B cell (primary cell): Measurements from ENCODE around the gene OLIG2. TPM values are rescaled to one million over a fixed set of nuclear protein-coding genes. Genes with fewer than 3 reads are reported as not detected.

ENCODE experiments used
- ATAC-seq: fragments of 200-7000 bp; cut with Tn5 transposase; one replicate; pipeline ENCODE4 v1.10.0; 2021; ENCODE audit warnings: low read depth, mild to moderate bottlenecking, moderate number of reproducible peaks, moderate library complexity
- CTCF ChIA-PET: fragments of 350-600 bp; sonication (Branson Sonifier 250); formaldehyde crosslinking; loops from one replicate; lab custom pipeline; 2021; ENCODE audit warnings: antibody characterized with exemption, inconsistent platforms; lab: Charles Lee
- POLR2A ChIA-PET: fragments of 350-600 bp; sonication (Branson Sonifier 250); formaldehyde crosslinking; loops from one replicate; lab custom pipeline; 2021; ENCODE audit warnings: antibody characterized with exemption; lab: Charles Lee
- DNase-seq: peaks from one replicate; pipeline ENCODE4 v3.0.0; 2013
- H2AFZ ChIP-seq: 2 replicates; pipeline ENCODE4 v1.6.1; 2012; ENCODE audit warnings: mild to moderate bottlenecking, low read depth, low read length; ENCODE audit not compliant: insufficient read depth, poor library complexity, severe bottlenecking
- H3K27ac ChIP-seq, 2 donors: 1 replicate in 1 of 2; 2 replicates in 1 of 2; pipeline ENCODE4 v1.5.1; 2012 to 2013; ENCODE audit warnings: low read length in 2 of 2, mild to moderate bottlenecking in 2 of 2, moderate library complexity in 1 of 2
- H3K27me3 ChIP-seq, 4 experiments: fragments of 200-600 bp in 1 of 4; sonication (generic) in 1 of 4; replicated peaks in 1 of 4; 1 replicate in 2 of 4; 2 replicates in 2 of 4; pipeline versions ENCODE4 v1.6.1 to v1.7.0; 2013 to 2016; ENCODE audit warnings: low read length in 3 of 4, mild to moderate bottlenecking in 2 of 4, mixed read lengths in 1 of 4, moderate library complexity in 1 of 4; ENCODE audit not compliant: insufficient read depth in 4 of 4, control insufficient read depth in 3 of 4; ENCODE audit errors: control extremely low read depth in 1 of 4
- H3K36me3 ChIP-seq, 2 experiments: replicated peaks in 1 of 2; 1 replicate in 1 of 2; 2 replicates in 1 of 2; pipeline versions ENCODE4 v1.6.1 to v1.7.1; 2013; ENCODE audit warnings: low read length in 1 of 2; ENCODE audit not compliant: insufficient read depth in 2 of 2, control insufficient read depth in 1 of 2; ENCODE audit errors: control extremely low read depth in 1 of 2, extremely low read depth in 1 of 2
- H3K4me1 ChIP-seq, 2 donors: fragments of 200-600 bp in 1 of 2; sonication (generic) in 1 of 2; 1 replicate in 1 of 2; 2 replicates in 1 of 2; pipeline versions ENCODE4 v1.5.1 to v1.6.1; 2013 to 2017; ENCODE audit warnings: low read length in 2 of 2; ENCODE audit not compliant: control insufficient read depth in 2 of 2, insufficient read depth in 2 of 2
- H3K4me2 ChIP-seq: replicated peaks from 2 replicates; pipeline ENCODE3; 2012; ENCODE audit warnings: mild to moderate bottlenecking, low read depth, low read length; ENCODE audit not compliant: poor library complexity, severe bottlenecking
- H3K4me3 ChIP-seq, 5 experiments: fragments of 200-600 bp in 1 of 5; sonication (generic) in 1 of 5; 1 replicate in 3 of 5; 2 replicates in 2 of 5; pipeline versions ENCODE4 v1.5.1 to v1.7.0; 2011 to 2016; ENCODE audit warnings: low read length in 4 of 5, mild to moderate bottlenecking in 4 of 5, low read depth in 2 of 5, control low read depth in 1 of 5, moderate library complexity in 1 of 5; ENCODE audit not compliant: insufficient read depth in 1 of 5; ENCODE audit errors: control extremely low read depth in 1 of 5, extremely low read depth in 1 of 5
- H3K79me2 ChIP-seq: fragments of 200-600 bp; sonication (generic); one replicate; pipeline ENCODE4 v1.6.0; 2016; ENCODE audit warnings: low read length; ENCODE audit not compliant: control insufficient read depth, insufficient read depth
- H3K9ac ChIP-seq: fragments of 200-600 bp; sonication (generic); 2 replicates; pipeline ENCODE4 v1.6.1; 2017; ENCODE audit warnings: mild to moderate bottlenecking, low read length, moderate library complexity
- H3K9me3 ChIP-seq, 3 donors: one replicate each; pipeline versions ENCODE4 v1.6.1 to v1.7.1; 2013; ENCODE audit warnings: low read length in 2 of 3; ENCODE audit not compliant: control insufficient read depth in 2 of 3, insufficient read depth in 1 of 3; ENCODE audit errors: control extremely low read depth in 1 of 3
- H4K20me1 ChIP-seq: 2 replicates; pipeline ENCODE4 v1.6.0; 2012; ENCODE audit warnings: mild to moderate bottlenecking, low read length; ENCODE audit not compliant: insufficient read depth, control insufficient read depth, poor library complexity, severe bottlenecking
- H3K27ac Mint-ChIP-seq: one replicate; pipeline ENCODE4 v1.8.0; 2021; ENCODE audit warnings: mixed read lengths
- H3K27me3 Mint-ChIP-seq: one replicate; pipeline ENCODE4 v1.8.0; 2021; ENCODE audit warnings: mixed read lengths
- H3K4me1 Mint-ChIP-seq: one replicate; pipeline ENCODE4 v1.8.0; 2021; ENCODE audit warnings: mixed read lengths
- H3K4me3 Mint-ChIP-seq: one replicate; pipeline ENCODE4 v1.8.0; 2021; ENCODE audit warnings: mixed read lengths
- H3K9me3 Mint-ChIP-seq: one replicate; pipeline ENCODE4 v1.8.0; 2022; ENCODE audit warnings: mixed read lengths; ENCODE audit not compliant: insufficient read depth
- CTCF ChIP-seq: fragments of 200-600 bp; IDR thresholded peaks from one replicate; pipeline ENCODE4 v1.8.0; 2022; ENCODE audit warnings: antibody characterized with exemption, mild to moderate bottlenecking
- EZH2 ChIP-seq: IDR thresholded peaks from 2 replicates; pipeline ENCODE4 v1.6.1; 2012; ENCODE audit warnings: borderline replicate concordance, low read depth, mild to moderate bottlenecking, moderate library complexity, low read length; ENCODE audit not compliant: insufficient read depth, poor library complexity, severe bottlenecking
- WGBS: methylation state at CpG from one replicate; pipeline ENCODE4 v1.1.5; 2013; ENCODE audit warnings: missing lambda C conversion rate; ENCODE audit not compliant: insufficient coverage; 5-methylcytosine and 5-hydroxymethylcytosine counted together
- intact Hi-C: fragments of 100-400 bp; cut with micrococcal nuclease; formaldehyde crosslinking; loops from one replicate; pipeline ENCODE4 v1.10.0; 2022
- polyA plus RNA-seq: library from polyadenylated mRNA; depleted of rRNA; stranded (reverse); fragments of >200 nt; gene quantifications from 2 replicates; pipeline ENCODE4 v1.2.3, GENCODE V29; 2012
- total RNA-seq, 2 donors: library from RNA; stranded (reverse); fragments of 120-200 nt in 1 of 2; gene quantifications; 1 replicate in 1 of 2; 2 replicates in 1 of 2; pipeline versions ENCODE4 v1.2.3 to v1.2.4, GENCODE V29; 2013 to 2022

OLIG2 gene
- total and polyA plus RNA-seq, 2 donors (not counting 1 experiment from before 2014, with no cell fraction given) = not detected

GRCh38 chr21:33018707-33019465 lies 6.8 kb upstream of the OLIG2 start:
- H3K9me3 ChIP-seq = peaks cover 0 to 9% (median 0%) of the 10 kb centered on the region in 3 donors
- peak overlapping the region; percentile 16 for H3K4me3 Mint-ChIP-seq
- peaks cover 6 to 24% of the 10 kb centered on the region in 2 donors for H3K4me1 ChIP-seq
- H3K27me3 Mint-ChIP-seq = peaks cover 80% of the 10 kb centered on the region
- ATAC-seq = no peak
- no peaks in the 10 kb centered on the region for H3K9me3 Mint-ChIP-seq
- no peaks in the 10 kb centered on the region for H4K20me1 ChIP-seq
- no peak overlapping the region for H3K4me3 ChIP-seq
- no peak overlapping the region for H3K27ac ChIP-seq
- ChIA-PET CTCF (no interaction called here), POLR2A (no interaction called here)
- no peaks in the 10 kb centered on the region for H3K36me3 ChIP-seq
- intact Hi-C loops = no loop called here
- H3K4me2 ChIP-seq = no peak overlapping the region
- no peak for TF ChIP-seq CTCF
- no peaks in the 10 kb centered on the region for H3K79me2 ChIP-seq
- peaks cover 16% of the 10 kb centered on the region for H3K4me1 Mint-ChIP-seq
- H3K27ac Mint-ChIP-seq = no peak overlapping the region
- WGBS = 47% methylated on average over 8 of the region's 9 CpGs
- peaks cover 0 to 77% (median 42%) of the 10 kb centered on the region in 4 experiments for H3K27me3 ChIP-seq
- no peak overlapping the region for H2AFZ ChIP-seq
- H3K9ac ChIP-seq = no peak overlapping the region
- DNase-seq = no peak

- H3K4me1 Mint-ChIP-seq = peaks cover 20% of the 10 kb centered on the region
- H3K36me3 ChIP-seq = no peaks in the 10 kb centered on the region
- H4K20me1 ChIP-seq = no peaks in the 10 kb centered on the region
- no peak overlapping the region for H3K27ac ChIP-seq
- H3K4me1 ChIP-seq = peaks cover 8 to 27% of the 10 kb centered on the region in 2 donors
- H2AFZ ChIP-seq = no peak overlapping the region
- ATAC-seq (no peak), DNase-seq (no peak)
- peak overlapping the region; percentile 16 for H3K4me3 Mint-ChIP-seq
- no peak for TF ChIP-seq EZH2
- TF ChIP-seq CTCF = no peak
- peaks cover 0 to 11% (median 0%) of the 10 kb centered on the region in 3 donors for H3K9me3 ChIP-seq
- H3K79me2 ChIP-seq = no peaks in the 10 kb centered on the region
- H3K27me3 Mint-ChIP-seq = peaks cover 82% of the 10 kb centered on the region
- intact Hi-C loops = no loop called here
- peak overlapping the region; percentile 46 for H3K4me2 ChIP-seq
- no peak overlapping the region for H3K27ac Mint-ChIP-seq
- 2% methylated on average over 10 of the region's 17 CpGs for WGBS
- H3K27me3 ChIP-seq = peaks cover 0 to 83% (median 44%) of the 10 kb centered on the region in 4 experiments
- POLR2A ChIA-PET = no interaction called here
- CTCF ChIA-PET = no interaction called here
- no peak overlapping the region for H3K9ac ChIP-seq
- H3K9me3 Mint-ChIP-seq = no peaks in the 10 kb centered on the region
- H3K4me3 ChIP-seq = no peak overlapping the region
Observed at GRCh38 chr21:33019516-33019884, 6.2 kb upstream of the OLIG2 start.
